HG03521 (cell line): ENCODE data around the gene TSPAN1.
"Not testable (repeated sequence)": the region's sequence is repeated elsewhere in the genome, so short reads cannot be mapped to it uniquely, and the experiment has no call there.

Experiments
- ATAC-seq: cut with Tn5 transposase; IDR thresholded peaks from one replicate; pipeline ENCODE4 v1.9.1; 2021; ENCODE audit warnings: mild to moderate bottlenecking, moderate library complexity; ENCODE audit not compliant: unreplicated experiment

The TSPAN1 gene

GRCh38 chr1:46211051-46211450, 36.2 kb downstream of the TSPAN1 start:
- no peak for ATAC-seq

GRCh38 chr1:46215504-46215903, 40.6 kb downstream of the TSPAN1 start:
- ATAC-seq = no peak

- no peak for ATAC-seq
These were observed 43.6 kb downstream of the TSPAN1 start for GRCh38 chr1:46218443-46218842.

GRCh38 chr1:46219551-46220520, 44.9 kb downstream of the TSPAN1 start:
- no peak for ATAC-seq

GRCh38 chr1:46220808-46221207, 45.9 kb downstream of the TSPAN1 start:
- ATAC-seq = no peak

- ATAC-seq = no peak
These were observed 46.9 kb downstream of the TSPAN1 start for GRCh38 chr1:46221749-46222148.

- ATAC-seq = not testable (repeated sequence)
These were observed 48.2 kb downstream of the TSPAN1 start for GRCh38 chr1:46223055-46223454.

- ATAC-seq = peak; percentile 87
These were observed 48.6 kb downstream of the TSPAN1 start for GRCh38 chr1:46223472-46223943.

- ATAC-seq = no peak
These were observed 50.1 kb downstream of the TSPAN1 start for GRCh38 chr1:46224966-46225365.

GRCh38 chr1:46231231-46231630, 56.3 kb downstream of the TSPAN1 start:
- not testable (repeated sequence) for ATAC-seq
